Measurements from ENCODE around the gene RRP1B.

DNA sequence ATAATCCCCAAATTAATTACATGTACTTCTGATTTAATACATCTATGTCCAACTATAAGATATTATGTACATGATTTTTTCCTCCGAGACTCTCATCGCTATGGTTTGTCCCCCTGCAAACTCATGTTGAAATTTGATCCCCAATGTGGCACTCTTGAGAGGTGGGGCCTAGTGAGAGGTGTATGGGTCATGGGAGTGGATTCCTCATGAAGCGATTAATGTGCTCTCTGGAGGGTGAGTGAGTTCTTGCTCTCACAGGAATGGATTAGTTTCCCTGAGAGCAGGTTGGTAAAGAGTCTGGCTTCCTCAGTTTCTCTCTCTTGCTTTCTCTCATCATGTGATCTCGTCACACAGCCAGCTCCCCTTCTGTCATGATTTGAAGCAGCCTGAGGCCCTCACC, 16.2 kb upstream of the RRP1B start:
- TF ChIP-seq, protein P1, sequence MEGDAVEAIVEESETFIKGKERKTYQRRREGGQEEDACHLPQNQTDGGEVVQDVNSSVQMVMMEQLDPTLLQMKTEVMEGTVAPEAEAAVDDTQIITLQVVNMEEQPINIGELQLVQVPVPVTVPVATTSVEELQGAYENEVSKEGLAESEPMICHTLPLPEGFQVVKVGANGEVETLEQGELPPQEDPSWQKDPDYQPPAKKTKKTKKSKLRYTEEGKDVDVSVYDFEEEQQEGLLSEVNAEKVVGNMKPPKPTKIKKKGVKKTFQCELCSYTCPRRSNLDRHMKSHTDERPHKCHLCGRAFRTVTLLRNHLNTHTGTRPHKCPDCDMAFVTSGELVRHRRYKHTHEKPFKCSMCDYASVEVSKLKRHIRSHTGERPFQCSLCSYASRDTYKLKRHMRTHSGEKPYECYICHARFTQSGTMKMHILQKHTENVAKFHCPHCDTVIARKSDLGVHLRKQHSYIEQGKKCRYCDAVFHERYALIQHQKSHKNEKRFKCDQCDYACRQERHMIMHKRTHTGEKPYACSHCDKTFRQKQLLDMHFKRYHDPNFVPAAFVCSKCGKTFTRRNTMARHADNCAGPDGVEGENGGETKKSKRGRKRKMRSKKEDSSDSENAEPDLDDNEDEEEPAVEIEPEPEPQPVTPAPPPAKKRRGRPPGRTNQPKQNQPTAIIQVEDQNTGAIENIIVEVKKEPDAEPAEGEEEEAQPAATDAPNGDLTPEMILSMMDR (IDR thresholded peaks at IDR 0.05): no peak
- TF ChIP-seq POLR2AphosphoS5 (IDR thresholded peaks at IDR 0.05): no peak
- TF ChIP-seq POLR2A (IDR thresholded peaks at IDR 0.05; ENCODE audit: low read depth): no peak
- TF ChIP-seq EP300 (IDR thresholded peaks at IDR 0.05): no peak
